OCI-LY7 (cell line): ENCODE data around the gene TSN.

ENCODE experiments used
- EZH2phosphoT487 ChIP-seq: fragments of 200-600 bp; sonication (generic); IDR thresholded peaks from 2 replicates; pipeline ENCODE4 v1.6.1; 2018; ENCODE audit warnings: low read depth, borderline replicate concordance, mild to moderate bottlenecking, mixed run types, antibody characterized with exemption, low read length, moderate library complexity, mixed read lengths
- TF ChIP-seq, protein P1 (sequence below): fragments of 200-600 bp; sonication (generic); conservative IDR thresholded peaks from 2 replicates; pipeline ENCODE4 v1.5.1; 2014; ENCODE audit warnings: mild to moderate bottlenecking, antibody characterized with exemption, low read length, moderate library complexity, mixed read lengths

DNA sequence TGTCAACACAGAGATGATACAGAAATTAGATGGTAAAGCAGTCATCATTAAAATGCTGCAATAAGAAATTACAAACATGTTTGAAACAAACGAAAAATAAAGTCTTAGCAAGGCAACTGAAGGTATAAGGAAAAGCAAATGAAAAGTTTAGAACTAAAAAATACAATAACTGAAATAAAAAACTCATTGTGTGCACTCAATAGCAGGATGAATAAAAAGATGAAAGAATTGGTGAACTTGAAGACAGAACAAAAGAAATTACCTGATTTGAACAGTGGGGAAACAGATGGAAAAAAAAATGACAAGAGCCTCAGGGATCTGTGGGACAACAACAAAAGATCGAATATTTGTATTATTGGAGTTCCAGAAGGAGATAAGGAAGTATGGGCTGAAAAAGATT lies 46.5 kb downstream of the TSN start:
- TF ChIP-seq, protein P1, sequence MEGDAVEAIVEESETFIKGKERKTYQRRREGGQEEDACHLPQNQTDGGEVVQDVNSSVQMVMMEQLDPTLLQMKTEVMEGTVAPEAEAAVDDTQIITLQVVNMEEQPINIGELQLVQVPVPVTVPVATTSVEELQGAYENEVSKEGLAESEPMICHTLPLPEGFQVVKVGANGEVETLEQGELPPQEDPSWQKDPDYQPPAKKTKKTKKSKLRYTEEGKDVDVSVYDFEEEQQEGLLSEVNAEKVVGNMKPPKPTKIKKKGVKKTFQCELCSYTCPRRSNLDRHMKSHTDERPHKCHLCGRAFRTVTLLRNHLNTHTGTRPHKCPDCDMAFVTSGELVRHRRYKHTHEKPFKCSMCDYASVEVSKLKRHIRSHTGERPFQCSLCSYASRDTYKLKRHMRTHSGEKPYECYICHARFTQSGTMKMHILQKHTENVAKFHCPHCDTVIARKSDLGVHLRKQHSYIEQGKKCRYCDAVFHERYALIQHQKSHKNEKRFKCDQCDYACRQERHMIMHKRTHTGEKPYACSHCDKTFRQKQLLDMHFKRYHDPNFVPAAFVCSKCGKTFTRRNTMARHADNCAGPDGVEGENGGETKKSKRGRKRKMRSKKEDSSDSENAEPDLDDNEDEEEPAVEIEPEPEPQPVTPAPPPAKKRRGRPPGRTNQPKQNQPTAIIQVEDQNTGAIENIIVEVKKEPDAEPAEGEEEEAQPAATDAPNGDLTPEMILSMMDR, result no peak
- TF ChIP-seq EZH2phosphoT487, result no peak
